HCT116 (cell line): ENCODE data around the gene NFKBIZ. TPM values are rescaled to one million over a fixed set of nuclear protein-coding genes. Genes with fewer than 3 reads are reported as not detected.

Experiments used
- ATAC-seq: fragments of 200-7000 bp; cut with Tn5 transposase; 2 replicates; pipeline ENCODE4 v1.9.1; 2020; ENCODE audit warnings: mild to moderate bottlenecking, moderate library complexity
- BruUV-seq: library from RNA; stranded (reverse); fragments of 400-500 nt; replicated peaks from 2 replicates; lab custom pipeline; 2021; lab: Mats Ljungman, UMichigan
- CTCF ChIA-PET: fragments of 300-600 bp; sonication (Branson Sonifier 250); formaldehyde crosslinking; loops from one replicate; lab custom pipeline; 2021; ENCODE audit warnings: antibody characterized with exemption; lab: Charles Lee
- POLR2A ChIA-PET: fragments of 300-600, 350-600 bp; sonication (Branson Sonifier 250); formaldehyde crosslinking; loops from one replicate; lab custom pipeline; 2021; ENCODE audit warnings: antibody characterized with exemption; lab: Charles Lee
- RAD21 ChIA-PET, 2 experiments: fragments of 300-600 bp; sonication (Branson Sonifier 250); formaldehyde crosslinking; loops; one replicate each; lab custom pipeline; 2023; ENCODE audit warnings: low total read pairs in 2 of 2; ENCODE audit not compliant: uncharacterized antibody in 2 of 2, unreplicated experiment in 2 of 2, low non-redundant PET in 1 of 2; lab: Charles Lee
- DNase-seq: peaks from one replicate; pipeline ENCODE4 v3.0.0-alpha.2; 2010; ENCODE audit warnings: low read depth, low spot score
- H2AFZ ChIP-seq: fragments of 200-600 bp; shearing (Covaris generic), sonication (generic); 2 replicates; pipeline ENCODE4 v1.6.1; 2017; ENCODE audit warnings: low read depth, mixed run types, mixed read lengths, antibody characterized with exemption, low read length; ENCODE audit not compliant: poor library complexity, severe bottlenecking
- H3K27ac ChIP-seq: 2 replicates; pipeline ENCODE4 v1.5.1; 2012; ENCODE audit warnings: low read depth, low read length
- H3K27me3 ChIP-seq: fragments of 200-600 bp; sonication (generic); 2 replicates; pipeline ENCODE4 v1.6.1; 2016; ENCODE audit warnings: mixed run types, low read length, mixed read lengths; ENCODE audit not compliant: insufficient read depth
- H3K36me3 ChIP-seq, 2 experiments: fragments of 200-500 bp in 1 of 2; fragments of 200-600 bp in 1 of 2; sonication (Bioruptor generic) in 1 of 2; sonication (generic) in 1 of 2; 2 replicates each; pipeline versions ENCODE4 v1.5.1 to v1.6.1; 2014 to 2016; ENCODE audit warnings: low read length in 2 of 2, inconsistent platforms in 1 of 2, mixed read lengths in 1 of 2, mixed run types in 1 of 2; ENCODE audit not compliant: insufficient read depth in 2 of 2, control insufficient read depth in 1 of 2
- H3K4me1 ChIP-seq, 2 experiments: fragments of 200-600 bp in 1 of 2; sonication (generic) in 1 of 2; 2 replicates each; pipeline versions ENCODE4 v1.5.1 to v1.6.1; 2012 to 2017; ENCODE audit warnings: low read length in 2 of 2, inconsistent platforms in 1 of 2, mild to moderate bottlenecking in 1 of 2, mixed read lengths in 1 of 2, mixed run types in 1 of 2, moderate library complexity in 1 of 2; ENCODE audit not compliant: insufficient read depth in 2 of 2, control insufficient read depth in 1 of 2
- H3K4me2 ChIP-seq: fragments of 200-600 bp; sonication (generic); 2 replicates; pipeline ENCODE4 v1.6.1; 2017; ENCODE audit warnings: mixed run types, low read length, mixed read lengths
- H3K4me3 ChIP-seq, 2 experiments: fragments of 200-600 bp in 1 of 2; sonication (generic) in 1 of 2; replicated peaks in 1 of 2; 2 replicates each; pipeline ENCODE4 v1.5.1; 2011 to 2016; ENCODE audit warnings: low read length in 2 of 2, control low read depth in 1 of 2, low read depth in 1 of 2, mild to moderate bottlenecking in 1 of 2, mixed read lengths in 1 of 2, mixed run types in 1 of 2
- H3K79me2 ChIP-seq: fragments of 200-600 bp; sonication (generic); 2 replicates; pipeline ENCODE4 v1.6.1; 2017; ENCODE audit warnings: mild to moderate bottlenecking, mixed run types, low read length, moderate library complexity, mixed read lengths; ENCODE audit not compliant: insufficient read depth
- H3K9ac ChIP-seq: fragments of 200-600 bp; sonication (generic); 2 replicates; pipeline ENCODE4 v1.6.1; 2016; ENCODE audit warnings: low read length, mixed read lengths
- H3K9me2 ChIP-seq: fragments of 200-600 bp; sonication (generic), shearing (Covaris generic); 2 replicates; pipeline ENCODE4 v1.6.1; 2017; ENCODE audit warnings: mixed run types, mild to moderate bottlenecking, moderate library complexity; ENCODE audit not compliant: insufficient read depth
- H3K9me3 ChIP-seq, 2 experiments: fragments of 200-500 bp in 1 of 2; fragments of 200-600 bp in 1 of 2; sonication (Bioruptor generic) in 1 of 2; sonication (generic) in 1 of 2; 2 replicates each; pipeline ENCODE4 v1.6.1; 2014 to 2017; ENCODE audit warnings: low read length in 2 of 2, mixed read lengths in 2 of 2, inconsistent platforms in 1 of 2, low read depth in 1 of 2, mild to moderate bottlenecking in 1 of 2, mixed run types in 1 of 2, moderate library complexity in 1 of 2; ENCODE audit not compliant: control insufficient read depth in 1 of 2, insufficient read depth in 1 of 2
- H4K20me1 ChIP-seq: fragments of 200-600 bp; sonication (generic), shearing (Covaris generic); 2 replicates; pipeline ENCODE4 v1.6.1; 2017; ENCODE audit warnings: mixed run types, mild to moderate bottlenecking, moderate library complexity; ENCODE audit not compliant: insufficient read depth
- ATF3 ChIP-seq: IDR thresholded peaks from 2 replicates; pipeline ENCODE4 v1.6.1; 2012
- CBX3 ChIP-seq: IDR thresholded peaks from 2 replicates; pipeline ENCODE4 v1.6.1; 2012; ENCODE audit warnings: low read depth
- FOSL1 ChIP-seq: IDR thresholded peaks from 2 replicates; pipeline ENCODE4 v1.6.1; 2012; ENCODE audit warnings: low read depth
- POLR2AphosphoS5 ChIP-seq: IDR thresholded peaks from 2 replicates; pipeline ENCODE4 v1.6.1; 2011; ENCODE audit warnings: mild to moderate bottlenecking, low read depth, low read length, moderate library complexity
- REST ChIP-seq: IDR thresholded peaks from 2 replicates; pipeline ENCODE4 v1.6.1; 2012; ENCODE audit warnings: low read depth
- SP1 ChIP-seq: IDR thresholded peaks from 2 replicates; pipeline ENCODE4 v1.6.1; 2012; ENCODE audit warnings: low read depth
- TCF7L2 ChIP-seq: IDR thresholded peaks from 2 replicates; pipeline ENCODE4 v1.7.0; 2011; ENCODE audit warnings: borderline replicate concordance, inconsistent platforms; ENCODE audit not compliant: insufficient read depth, insufficient read length; ENCODE audit errors: extremely low read depth
- ZNF274 ChIP-seq: fragments of 200-500 bp; sonication (Bioruptor generic); IDR thresholded peaks from 2 replicates; pipeline ENCODE4 v1.6.1; 2014; ENCODE audit warnings: mild to moderate bottlenecking, low read depth, low read length, inconsistent platforms
- intact Hi-C: fragments of 100-400 bp; cut with micrococcal nuclease; formaldehyde crosslinking; loops from 2 replicates; pipeline ENCODE4 v1.10.0; 2022
- total RNA-seq: library from RNA; stranded (reverse); gene quantifications from one replicate; pipeline ENCODE4 v1.2.1, GENCODE V29; 2021; ENCODE audit not compliant: unreplicated experiment

NFKBIZ gene
- total RNA-seq, 1 experiment from 2014 or later = 12.2 TPM

- H3K4me1 ChIP-seq = peaks cover 0 to 1% of the 10 kb centered on the region in 2 experiments; a peak in 2 of 4 replicates
- no peaks in the 10 kb centered on the region for H3K9me2 ChIP-seq
- H3K9me3 ChIP-seq = no peaks in the 10 kb centered on the region
- no peak overlapping the region for H2AFZ ChIP-seq
- no peaks in the 10 kb centered on the region for H3K36me3 ChIP-seq
- H3K27ac ChIP-seq = no peak overlapping the region
- no peaks in the 10 kb centered on the region for H3K79me2 ChIP-seq
- H4K20me1 ChIP-seq = no peaks in the 10 kb centered on the region
- H3K4me2 ChIP-seq = no peak overlapping the region
- TF ChIP-seq ATF3 (no peak), ZNF274 (no peak), POLR2AphosphoS5 (no peak), REST (no peak), FOSL1 (no peak), SP1 (no peak), CBX3 (no peak), TCF7L2 (no peak)
- POLR2A ChIA-PET = interaction anchor here (2.4 kb wide), 1 partner anchor 12 kb away, joined by 13 read pairs; the partner anchor contains the start of gene NFKBIZ
- no TSS peak for BruUV-seq
- H3K27me3 ChIP-seq = no peaks in the 10 kb centered on the region
- RAD21 ChIA-PET = no interaction called here
- DNase-seq (no peak), ATAC-seq (no peak)
- intact Hi-C loops = no loop called here
- CTCF ChIA-PET = no interaction called here
- H3K9ac ChIP-seq = no peak overlapping the region
- no peak overlapping the region for H3K4me3 ChIP-seq
These were observed 12.4 kb upstream of the NFKBIZ start for GRCh38 chr3:101836652-101837598.
